ENCODE data around the gene ILF2. TPM values are rescaled to one million over a fixed set of nuclear protein-coding genes. Genes with fewer than 3 reads are reported as not detected.

ILF2 gene
- polyA plus RNA-seq, 1 experiment: 326 TPM

DNA sequence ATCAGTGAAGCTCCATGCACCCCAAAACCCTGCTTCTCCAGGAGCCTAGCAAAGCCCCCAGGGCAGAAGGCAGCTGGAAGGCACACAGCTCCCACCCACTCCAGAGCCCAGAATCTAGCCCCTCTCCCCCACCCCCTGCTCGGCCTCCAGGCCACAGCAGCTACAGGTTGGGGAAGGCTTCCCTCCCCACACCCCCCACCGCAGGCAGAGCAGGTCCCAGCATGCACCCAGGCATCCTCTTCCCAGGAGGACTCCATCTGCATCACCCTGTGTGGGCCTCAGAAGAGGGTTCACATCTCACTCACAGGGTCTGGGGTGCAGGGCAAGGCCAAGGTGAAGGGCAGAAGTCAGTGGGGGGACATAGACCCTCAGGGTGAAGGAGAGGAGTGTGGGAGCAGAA lies 55.4 kb downstream of the ILF2 start:
- TF ChIP-seq CTCF (IDR thresholded peaks at IDR 0.05; ENCODE audit: low read depth, low read length): no peak
- ChIA-PET CTCF (interaction anchor here (0.8 to 9.3 kb wide), 5 partner anchors 13 to 105 kb away, joined by 3 to 80 read pairs (median 10); partner anchors contain the start of genes S100A1 and S100A13), POLR2A (interaction anchor here (0.8 to 5.4 kb wide), 3 partner anchors 12 to 109 kb away, joined by 3 to 45 read pairs (median 18); partner anchors contain the start of genes CHTOP, S100A1 and S100A13)

DNA sequence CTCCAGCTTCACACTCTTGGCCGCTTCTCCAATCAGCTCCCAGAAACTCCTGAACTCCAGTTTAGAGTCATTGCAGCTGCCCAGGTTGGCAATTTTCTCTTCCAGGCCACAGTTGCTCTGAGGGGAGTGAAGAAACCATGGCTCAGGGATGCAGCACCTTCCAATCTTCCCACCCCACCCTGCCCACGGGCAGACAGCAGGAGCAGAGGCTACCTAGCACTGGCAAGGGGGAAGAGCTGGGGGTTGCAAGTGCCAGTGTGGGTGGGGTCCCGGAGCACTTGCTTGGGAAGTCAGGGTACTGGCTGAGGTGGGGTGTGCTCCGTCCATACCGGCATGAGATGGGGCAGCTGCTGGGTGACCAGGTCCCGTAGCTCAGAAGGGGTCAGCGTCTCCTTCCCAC lies 55.9 kb downstream of the ILF2 start:
- TF ChIP-seq CTCF (IDR thresholded peaks at IDR 0.05; ENCODE audit: low read depth, low read length): no peak
- Histone ChIP-seq H3K9me3 (ENCODE audit: control insufficient read depth, insufficient read depth, low read length) (no peaks in the 10 kb centered on the region; the same call in 1 of the 2 replicates), H3K27me3 (ENCODE audit: control insufficient read depth, insufficient read depth, low read length) (no peaks in the 10 kb centered on the region), H3K27ac (ENCODE audit: low read depth, low read length) (no peak overlapping the region), H3K4me3 (ENCODE audit: low read depth, low read length) (no peak overlapping the region)
- POLR2A ChIA-PET: interaction anchor here (0.5 to 5.4 kb wide), 3 partner anchors 12 to 52 kb away, joined by 4 to 45 read pairs (median 18); partner anchors contain the start of genes CHTOP, S100A1 and S100A13
- CTCF ChIA-PET: interaction anchor here (0.9 to 9.3 kb wide), 6 partner anchors 13 to 104 kb away, joined by 3 to 80 read pairs (median 8); partner anchors contain the start of genes S100A1 and S100A13
- DNase-seq (ENCODE audit: low read depth, low spot score): no peak

More for the DNA sequence above, 55.4 kb downstream of the ILF2 start:
- Histone ChIP-seq H3K27ac (ENCODE audit: low read depth, low read length) (no peak overlapping the region), H3K9me3 (ENCODE audit: control insufficient read depth, insufficient read depth, low read length) (no peaks in the 10 kb centered on the region; the same call in 1 of the 2 replicates), H3K4me3 (ENCODE audit: low read depth, low read length) (no peak overlapping the region), H3K27me3 (ENCODE audit: control insufficient read depth, insufficient read depth, low read length) (no peaks in the 10 kb centered on the region)
- DNase-seq (ENCODE audit: low read depth, low spot score): no peak

DNA sequence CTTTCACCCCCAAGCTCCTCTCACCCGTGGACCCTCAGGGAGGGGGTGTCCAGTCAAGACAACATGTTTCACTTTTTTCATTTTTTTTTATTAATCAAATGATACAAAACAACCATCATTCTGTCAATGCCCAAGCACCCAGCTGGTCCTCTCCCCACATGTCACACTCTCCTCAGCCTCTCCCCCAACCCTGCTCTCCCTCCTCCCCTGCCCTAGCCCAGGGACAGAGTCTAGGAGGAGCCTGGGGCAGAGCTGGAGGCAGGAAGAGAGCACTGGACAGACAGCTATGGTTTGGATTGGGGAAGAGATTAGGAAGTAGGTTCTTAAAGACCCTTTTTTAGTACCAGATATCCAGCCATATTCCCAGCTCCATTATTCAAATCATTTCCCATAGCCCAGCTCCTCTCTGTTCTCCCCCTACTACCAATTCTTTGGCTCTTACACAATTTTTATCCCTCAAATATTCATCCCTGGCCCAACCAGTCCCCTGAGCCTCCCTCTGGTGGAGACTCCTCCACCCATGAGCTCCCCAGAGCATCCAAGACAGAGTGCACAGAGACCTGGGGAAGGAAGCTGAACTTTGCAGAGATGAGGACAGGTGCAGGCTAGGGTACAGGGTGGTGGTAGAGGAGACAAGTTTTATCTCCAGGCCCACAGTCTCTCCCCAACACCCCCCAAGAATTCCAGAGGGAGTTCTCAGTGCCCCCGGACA lies 56.4 kb downstream of the ILF2 start:
- Histone ChIP-seq H3K9me3 (ENCODE audit: control insufficient read depth, insufficient read depth, low read length) (no peaks in the 10 kb centered on the region), H3K27ac (ENCODE audit: low read depth, low read length) (no peak overlapping the region), H3K27me3 (ENCODE audit: control insufficient read depth, insufficient read depth, low read length) (no peaks in the 10 kb centered on the region), H3K4me3 (ENCODE audit: low read depth, low read length) (no peak overlapping the region)
- DNase-seq (ENCODE audit: low read depth, low spot score): no peak
- POLR2A ChIA-PET: interaction anchor here (0.5 to 5.4 kb wide), 4 partner anchors 13 to 52 kb away, joined by 3 to 45 read pairs (median 11); partner anchors contain the start of genes CHTOP, S100A1 and S100A13
- CTCF ChIA-PET: interaction anchor here (0.9 to 9.3 kb wide), 6 partner anchors 14 to 103 kb away, joined by 3 to 80 read pairs (median 8); partner anchors contain the start of genes S100A1 and S100A13
- TF ChIP-seq CTCF (IDR thresholded peaks at IDR 0.05; ENCODE audit: low read depth, low read length): peak; percentile 20; the same call in 1 of the 2 replicates

GRCh38 chr1:153613406-153613805 lies 57.4 kb downstream of the ILF2 start:
- CTCF ChIA-PET: interaction anchor here (0.6 to 9.3 kb wide), 10 partner anchors 15 to 261 kb away, joined by 3 to 80 read pairs (median 7); partner anchors contain the start of genes S100A1 and S100A13
- Histone ChIP-seq H3K27me3 (ENCODE audit: control insufficient read depth, insufficient read depth, low read length) (no peaks in the 10 kb centered on the region), H3K27ac (ENCODE audit: low read depth, low read length) (no peak overlapping the region), H3K9me3 (ENCODE audit: control insufficient read depth, insufficient read depth, low read length) (no peaks in the 10 kb centered on the region), H3K4me3 (ENCODE audit: low read depth, low read length) (peak overlapping the region; percentile 83; the same call in 1 of the 2 replicates)
- POLR2A ChIA-PET: interaction anchor here (0.9 to 2.7 kb wide), 7 partner anchors 10 to 377 kb away, joined by 3 to 46 read pairs (median 7); partner anchors contain the start of genes CHTOP, S100A1 and S100A13
- no peak for DNase-seq (ENCODE audit: low read depth, low spot score)
- no peak for TF ChIP-seq CTCF (IDR thresholded peaks at IDR 0.05; ENCODE audit: low read depth, low read length)

Measured in AG04450 (cell line).